ENCODE data around the gene PATL1. TPM values are rescaled to one million over a fixed set of nuclear protein-coding genes. Genes with fewer than 3 reads are reported as not detected.

The PATL1 gene
- total RNA-seq, 1 experiment from 2014 or later: 57.8 TPM

GRCh38 chr11:59607703-59608454, 61.0 kb downstream of the PATL1 start:
- Mint-ChIP-seq H3K36me3 (ENCODE audit: insufficient read depth, unreplicated experiment) (peaks cover 95% of the 10 kb centered on the region), H3K4me1 (ENCODE audit: low read depth, unreplicated experiment) (peaks cover 16% of the 10 kb centered on the region), H3K9me3 (ENCODE audit: unreplicated experiment) (no peaks in the 10 kb centered on the region), H3K27ac (ENCODE audit: unreplicated experiment) (no peak overlapping the region), H3K4me3 (ENCODE audit: unreplicated experiment) (no peak overlapping the region), H3K27me3 (ENCODE audit: insufficient read depth, unreplicated experiment) (no peaks in the 10 kb centered on the region)
- TF ChIP-seq CTCF (IDR thresholded peaks at IDR 0.05; ENCODE audit: insufficient read depth in 1 of 2, low read depth in 1 of 2, low read length in 1 of 2, severe bottlenecking in 1 of 2, unreplicated experiment in 1 of 2): no peak
- Histone ChIP-seq H3K4me3 (ENCODE audit: low read depth, low read length) (no peak overlapping the region), H3K27me3 (replicated peaks; ENCODE audit: control insufficient read depth, insufficient read depth, low read length) (no peaks in the 10 kb centered on the region), H3K4me1 (peaks cover 13% of the 10 kb centered on the region), H3K9me3 (no peaks in the 10 kb centered on the region), H3K36me3 (ENCODE audit: control insufficient read depth, insufficient read depth, low read length) (peaks cover 4% of the 10 kb centered on the region)
- POLR2A ChIA-PET: no interaction called here
- intact Hi-C loops (cut with micrococcal nuclease; ENCODE audit: unreplicated experiment): no loop called here
- no peak for DNase-seq
- CTCF ChIA-PET: no interaction called here
- no TSS peak for BruUV-seq (replicated peaks)

- H3K27me3 Mint-ChIP-seq (ENCODE audit: insufficient read depth, unreplicated experiment): no peaks in the 10 kb centered on the region
- Histone ChIP-seq H3K36me3 (ENCODE audit: control insufficient read depth, insufficient read depth, low read length) (peaks cover 4% of the 10 kb centered on the region), H3K4me1 (no peaks in the 10 kb centered on the region), H3K4me3 (ENCODE audit: low read depth, low read length) (no peak overlapping the region), H3K9me3 (no peaks in the 10 kb centered on the region), H3K27me3 (replicated peaks; ENCODE audit: control insufficient read depth, insufficient read depth, low read length) (no peaks in the 10 kb centered on the region)
- BruUV-seq (replicated peaks): no TSS peak
- no peak overlapping the region for H3K27ac Mint-ChIP-seq (ENCODE audit: unreplicated experiment)
- no peak for TF ChIP-seq CTCF (IDR thresholded peaks at IDR 0.05; ENCODE audit: insufficient read depth in 1 of 2, low read depth in 1 of 2, low read length in 1 of 2, severe bottlenecking in 1 of 2, unreplicated experiment in 1 of 2)
- no peak overlapping the region for H3K4me3 Mint-ChIP-seq (ENCODE audit: unreplicated experiment)
- H3K36me3 Mint-ChIP-seq (ENCODE audit: insufficient read depth, unreplicated experiment): peaks cover 94% of the 10 kb centered on the region
- ChIA-PET CTCF (interaction anchor here (0.5 kb wide), 1 partner anchor 76 kb away, joined by 3 read pairs; no protein-coding TSS in a partner anchor), POLR2A (no interaction called here)
- intact Hi-C loops (cut with micrococcal nuclease; ENCODE audit: unreplicated experiment): no loop called here
- no peaks in the 10 kb centered on the region for H3K9me3 Mint-ChIP-seq (ENCODE audit: unreplicated experiment)
- DNase-seq: no peak
- H3K4me1 Mint-ChIP-seq (ENCODE audit: low read depth, unreplicated experiment): no peaks in the 10 kb centered on the region
Measured at GRCh38 chr11:59602432-59602831, 66.4 kb downstream of the PATL1 start.

GRCh38 chr11:59601788-59602187, 67.0 kb downstream of the PATL1 start:
- CTCF ChIA-PET: no interaction called here
- Mint-ChIP-seq H3K27me3 (ENCODE audit: insufficient read depth, unreplicated experiment) (no peaks in the 10 kb centered on the region), H3K36me3 (ENCODE audit: insufficient read depth, unreplicated experiment) (peaks cover 94% of the 10 kb centered on the region), H3K27ac (ENCODE audit: unreplicated experiment) (no peak overlapping the region), H3K4me3 (ENCODE audit: unreplicated experiment) (no peak overlapping the region), H3K9me3 (ENCODE audit: unreplicated experiment) (no peaks in the 10 kb centered on the region), H3K4me1 (ENCODE audit: low read depth, unreplicated experiment) (no peaks in the 10 kb centered on the region)
- Histone ChIP-seq H3K36me3 (ENCODE audit: control insufficient read depth, insufficient read depth, low read length) (peaks cover 4% of the 10 kb centered on the region), H3K4me3 (ENCODE audit: low read depth, low read length) (no peak overlapping the region), H3K27me3 (replicated peaks; ENCODE audit: control insufficient read depth, insufficient read depth, low read length) (no peaks in the 10 kb centered on the region), H3K4me1 (no peaks in the 10 kb centered on the region), H3K9me3 (no peaks in the 10 kb centered on the region)
- TF ChIP-seq CTCF (IDR thresholded peaks at IDR 0.05; ENCODE audit: insufficient read depth in 1 of 2, low read depth in 1 of 2, low read length in 1 of 2, severe bottlenecking in 1 of 2, unreplicated experiment in 1 of 2): no peak
- no TSS peak for BruUV-seq (replicated peaks)
- no peak for DNase-seq
- POLR2A ChIA-PET: interaction anchor here (0.7 kb wide), 1 partner anchor 1031 kb away, joined by 3 read pairs; no protein-coding TSS in a partner anchor
- intact Hi-C loops (cut with micrococcal nuclease; ENCODE audit: unreplicated experiment): no loop called here

All from Caco-2 (cell line).